Lung microvascular endothelial cell (primary cell): ENCODE results near the gene CTTNBP2NL. TPM values are rescaled to one million over a fixed set of nuclear protein-coding genes. Genes with fewer than 3 reads are reported as not detected.

ENCODE experiments used
- DNase-seq, 2 donors: peaks; one replicate each; pipeline versions ENCODE4 v3.0.0 to v3.0.0-alpha.2; 2010; ENCODE audit warnings: low read depth in 2 of 2
- total RNA-seq: library from RNA; depleted of rRNA; stranded (reverse); fragments of >200 nt; gene quantifications from 2 replicates; pipeline ENCODE4 v1.2.1, GENCODE V29; 2014

Gene CTTNBP2NL, protein sequence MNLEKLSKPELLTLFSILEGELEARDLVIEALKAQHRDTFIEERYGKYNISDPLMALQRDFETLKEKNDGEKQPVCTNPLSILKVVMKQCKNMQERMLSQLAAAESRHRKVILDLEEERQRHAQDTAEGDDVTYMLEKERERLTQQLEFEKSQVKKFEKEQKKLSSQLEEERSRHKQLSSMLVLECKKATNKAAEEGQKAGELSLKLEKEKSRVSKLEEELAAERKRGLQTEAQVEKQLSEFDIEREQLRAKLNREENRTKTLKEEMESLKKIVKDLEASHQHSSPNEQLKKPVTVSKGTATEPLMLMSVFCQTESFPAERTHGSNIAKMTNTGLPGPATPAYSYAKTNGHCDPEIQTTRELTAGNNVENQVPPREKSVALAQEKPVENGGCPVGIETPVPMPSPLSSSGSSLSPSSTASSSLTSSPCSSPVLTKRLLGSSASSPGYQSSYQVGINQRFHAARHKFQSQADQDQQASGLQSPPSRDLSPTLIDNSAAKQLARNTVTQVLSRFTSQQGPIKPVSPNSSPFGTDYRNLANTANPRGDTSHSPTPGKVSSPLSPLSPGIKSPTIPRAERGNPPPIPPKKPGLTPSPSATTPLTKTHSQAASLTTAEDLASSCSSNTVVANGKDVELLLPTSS
- total RNA-seq = 12.6 and 16.9 TPM in 2 replicates

DNA sequence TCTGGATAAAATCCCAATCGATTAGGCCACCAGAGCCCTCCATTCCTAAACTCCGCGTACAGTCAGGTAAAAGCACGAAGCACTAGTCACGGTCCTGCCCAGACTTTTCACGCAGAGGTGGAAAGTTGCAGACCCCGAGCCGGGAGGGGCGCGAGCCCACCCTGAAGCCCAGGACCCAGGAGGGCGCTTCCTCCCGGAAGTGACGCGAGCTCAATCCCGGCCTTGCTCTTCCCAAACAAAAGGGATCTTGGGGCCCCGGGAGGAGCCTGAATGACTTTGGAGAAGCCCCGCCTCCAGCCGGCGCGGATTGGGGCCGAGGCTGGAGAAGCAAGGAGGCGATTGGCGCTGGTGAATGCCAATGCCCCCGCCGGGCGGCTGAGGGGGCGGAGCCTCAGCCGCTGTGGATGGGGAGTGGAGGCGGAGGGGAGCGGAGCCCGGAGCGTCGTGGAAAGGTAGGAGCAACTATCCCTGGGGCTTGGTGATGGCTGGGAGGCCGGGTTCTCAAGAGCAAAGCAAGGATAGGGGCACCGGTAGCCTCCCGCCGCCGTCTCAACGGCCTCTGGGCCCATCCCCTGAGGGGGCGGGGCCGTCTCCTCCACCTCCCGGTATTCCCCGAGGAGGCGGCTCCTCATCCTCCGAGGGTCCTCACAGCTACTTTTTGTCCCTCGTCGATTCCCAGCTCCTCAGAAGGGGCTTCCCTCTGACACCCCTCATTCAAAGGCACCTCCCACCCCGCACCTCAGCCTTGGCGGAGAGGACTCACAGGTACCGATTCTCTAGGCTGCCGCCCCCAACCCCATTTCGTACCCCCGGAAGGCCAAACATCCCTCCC, at the start of gene CTTNBP2NL:
Gene CTTNBP2NL, plus strand, starts transcription at position 394 of the 832 bp plus-strand sequence. CDS start 19,952 bp downstream, outside the sequence.
- peak; percentile 92 to 96 for DNase-seq

DNA sequence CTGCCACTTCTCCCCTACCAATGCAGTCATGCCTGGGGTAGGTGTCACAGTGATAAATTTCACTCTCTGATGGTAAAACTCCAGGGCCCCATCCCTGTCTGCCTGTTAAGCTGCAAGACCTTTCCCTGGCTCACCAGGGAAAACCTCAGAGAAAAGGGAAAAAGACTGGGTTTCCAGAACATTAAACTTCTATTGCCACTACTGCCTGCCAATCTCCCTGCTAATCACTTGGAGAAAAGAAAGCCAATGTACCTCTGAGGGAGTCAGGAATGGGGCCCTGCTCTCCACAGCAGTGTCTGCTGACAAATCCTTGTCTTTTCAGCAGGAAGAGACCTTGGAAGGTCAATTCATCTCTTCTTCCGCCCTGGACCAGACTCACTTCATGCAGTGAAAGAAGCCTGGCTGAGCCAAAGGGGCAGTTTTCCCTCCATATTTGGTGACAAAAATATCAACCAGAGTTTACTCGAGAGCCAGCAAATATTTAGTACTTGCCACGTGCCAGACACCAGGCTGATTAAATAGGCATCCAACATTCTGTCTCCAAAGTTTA, 49.1 kb upstream of the CTTNBP2NL start:
- DNase-seq = no peak

DNA sequence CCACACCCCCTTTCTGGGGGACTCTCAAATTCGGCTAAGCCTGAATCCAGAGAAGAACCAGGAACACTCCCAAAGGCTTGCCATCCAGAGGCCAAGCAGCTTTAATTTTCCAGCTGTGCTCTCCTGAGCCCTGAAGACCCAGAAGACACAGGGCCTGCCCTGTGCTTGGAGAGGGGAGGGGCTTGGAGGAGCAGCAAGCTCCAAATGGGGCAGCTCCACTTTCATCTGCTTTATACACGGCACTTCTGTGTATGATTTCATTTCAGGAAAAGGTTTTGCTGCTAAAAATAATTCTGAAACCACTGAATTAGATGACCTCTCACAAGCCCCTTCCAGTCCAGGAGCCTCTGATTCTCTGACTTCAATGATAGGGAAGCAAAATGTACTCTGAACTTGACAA, 39.2 kb upstream of the CTTNBP2NL start:
- DNase-seq = no peak

DNA sequence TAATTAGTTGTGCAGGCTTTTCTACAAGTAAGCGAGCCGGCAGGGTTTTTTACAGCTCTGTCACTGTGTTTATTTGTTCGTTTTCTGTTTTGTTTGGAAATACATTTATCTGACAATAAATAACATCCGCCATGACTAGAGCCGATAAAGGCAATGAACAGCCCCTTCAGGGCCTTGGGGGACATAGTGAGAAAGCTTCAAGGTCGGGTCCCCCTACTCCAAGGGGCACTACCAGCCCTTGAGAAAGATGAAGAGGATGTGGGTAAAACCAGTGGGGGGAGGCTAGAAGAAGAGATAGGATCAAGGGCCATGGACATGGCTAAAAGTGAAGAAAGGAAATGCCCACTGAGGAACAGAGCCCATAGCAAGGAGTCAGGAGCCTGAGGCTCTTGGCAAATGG, 38.5 kb upstream of the CTTNBP2NL start:
- DNase-seq = no peak

DNA sequence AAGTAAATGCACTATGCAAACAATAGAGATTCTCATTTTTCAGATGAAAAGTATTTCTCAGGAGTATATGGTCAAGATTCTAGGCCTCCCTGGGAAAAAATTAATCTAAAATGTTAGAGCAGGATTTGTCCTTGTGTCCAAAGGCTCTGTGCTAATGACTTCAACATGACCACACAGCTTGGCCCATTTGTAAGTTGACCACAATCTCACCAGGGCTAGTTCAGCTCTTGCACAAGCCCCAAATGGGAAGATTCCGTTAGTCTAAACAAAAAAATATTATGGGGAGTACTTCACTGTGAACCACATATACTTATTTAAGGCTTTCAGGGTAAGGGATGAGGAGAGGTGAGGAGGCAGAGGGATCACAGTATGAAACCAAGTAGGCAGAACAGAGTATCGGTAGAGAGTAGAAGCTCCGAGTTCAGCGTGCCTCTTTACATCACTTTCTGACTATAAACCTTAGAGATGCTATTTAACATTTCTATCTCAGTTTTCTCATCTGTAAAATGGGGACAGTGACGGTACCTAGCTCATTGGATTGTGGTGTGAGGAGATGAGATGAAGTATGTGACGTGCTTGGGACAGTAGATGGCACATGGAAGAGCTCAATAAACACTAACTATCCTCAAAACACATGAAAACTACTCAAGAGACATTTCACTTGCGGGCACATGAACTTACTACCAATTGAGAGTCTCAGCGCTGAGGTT, 37.8 kb upstream of the CTTNBP2NL start:
- DNase-seq = no peak

DNA sequence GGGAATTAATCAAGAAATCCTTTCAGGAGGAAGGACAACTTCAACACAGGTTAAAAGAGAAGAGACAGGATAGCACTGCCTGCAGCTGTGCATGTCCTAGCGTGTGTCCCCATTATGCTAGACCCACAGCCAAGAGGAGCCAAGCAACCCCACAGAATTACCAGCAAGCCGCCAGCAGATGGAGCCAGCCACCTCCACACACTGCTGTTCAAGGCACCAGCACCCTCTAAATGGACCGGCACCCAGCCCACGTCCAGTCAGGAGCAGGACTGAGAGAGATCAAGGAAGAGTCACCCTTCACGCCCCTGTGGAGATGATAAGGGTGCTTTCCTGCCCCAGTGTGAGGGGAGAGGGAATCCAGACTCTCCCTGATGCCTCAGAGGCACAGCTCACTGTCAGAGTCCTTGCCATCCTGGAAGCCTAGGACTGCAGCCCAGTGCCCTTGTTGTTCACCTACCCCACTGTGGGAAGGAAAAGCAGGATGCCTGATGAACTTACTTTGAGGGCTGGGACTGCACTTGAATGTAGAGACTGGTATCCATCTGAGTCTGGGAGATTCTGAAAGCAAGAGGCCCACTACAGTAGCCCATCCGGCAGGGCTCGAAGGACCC, 37.1 kb upstream of the CTTNBP2NL start:
- DNase-seq = peak; percentile 60 to 74

DNA sequence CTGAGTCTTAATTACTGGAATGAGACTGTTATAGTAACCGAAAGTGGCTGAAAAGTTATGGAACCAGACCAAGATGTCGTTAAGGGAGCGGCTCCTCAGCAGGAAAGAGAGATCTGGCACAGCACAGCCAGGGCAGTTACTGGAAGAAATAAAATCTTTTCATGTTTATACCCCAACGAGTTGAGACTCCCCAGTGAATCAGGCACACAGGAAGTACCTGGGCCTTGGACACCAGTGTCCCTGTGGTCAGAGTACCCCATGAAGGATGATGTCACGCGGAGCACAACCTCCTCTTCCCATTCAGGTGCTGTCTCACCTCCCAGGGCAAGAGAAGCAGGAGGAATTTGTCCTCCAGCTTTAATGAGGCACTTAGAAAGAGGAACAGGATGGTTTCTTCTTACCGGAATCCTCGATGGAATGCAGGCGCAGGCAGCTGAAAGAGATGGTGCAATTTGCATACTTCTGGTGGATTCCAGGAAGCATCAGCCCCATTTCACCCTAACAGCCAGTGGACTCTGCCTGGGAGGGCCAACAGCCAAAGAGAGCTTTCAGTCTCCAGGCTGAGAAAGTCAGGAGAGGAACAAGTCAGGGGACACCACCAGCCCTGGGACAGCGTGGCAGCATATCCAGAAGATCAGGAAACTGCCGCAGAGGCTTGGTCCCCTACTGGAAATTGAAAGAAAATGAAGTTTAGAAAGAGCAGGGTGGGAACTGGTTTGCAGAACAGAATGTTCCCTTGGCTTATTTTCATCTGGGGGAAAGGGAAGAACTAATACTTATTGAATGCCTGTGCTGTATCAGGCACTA, 35.9 kb upstream of the CTTNBP2NL start:
- peak in 1 of 2 donors; percentile 3 for DNase-seq

DNA sequence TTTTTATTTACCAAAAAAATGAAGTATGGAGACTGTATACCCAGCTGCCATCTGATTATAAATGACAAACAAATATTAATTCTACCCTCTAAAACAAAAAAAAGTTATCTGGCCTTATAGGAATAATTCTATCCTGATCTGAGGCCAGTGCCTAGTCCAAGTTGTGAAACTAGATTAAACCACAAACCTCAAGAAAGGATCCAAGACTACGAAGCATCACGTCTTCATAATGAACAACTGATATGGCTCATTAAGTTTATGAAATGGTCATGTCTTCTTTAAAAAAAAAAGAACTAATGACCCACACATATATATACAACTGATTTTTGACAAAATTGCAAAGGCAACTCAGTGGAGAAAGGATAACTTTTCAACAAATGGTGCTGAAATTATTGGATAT, 32.4 kb upstream of the CTTNBP2NL start:
- no peak for DNase-seq

DNA sequence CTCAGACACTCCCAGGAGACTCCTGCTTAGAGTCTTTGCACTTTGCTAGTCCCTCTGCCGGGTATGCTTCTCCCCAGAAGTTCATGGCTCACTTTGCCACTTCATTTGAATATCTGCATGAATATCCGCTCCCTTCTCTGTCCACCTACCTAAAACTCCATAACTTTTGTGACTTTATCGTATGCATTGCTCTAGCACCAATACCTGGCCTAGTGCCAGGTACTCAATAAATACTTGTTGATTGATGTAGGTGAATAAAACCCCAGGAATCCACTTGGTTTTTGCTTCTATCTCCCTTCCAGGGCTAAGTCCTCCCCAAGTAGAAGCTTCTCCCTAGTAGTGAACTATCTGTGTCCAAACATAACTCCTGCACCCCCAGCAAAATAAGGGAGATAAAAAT, 27.8 kb upstream of the CTTNBP2NL start:
- no peak for DNase-seq

DNA sequence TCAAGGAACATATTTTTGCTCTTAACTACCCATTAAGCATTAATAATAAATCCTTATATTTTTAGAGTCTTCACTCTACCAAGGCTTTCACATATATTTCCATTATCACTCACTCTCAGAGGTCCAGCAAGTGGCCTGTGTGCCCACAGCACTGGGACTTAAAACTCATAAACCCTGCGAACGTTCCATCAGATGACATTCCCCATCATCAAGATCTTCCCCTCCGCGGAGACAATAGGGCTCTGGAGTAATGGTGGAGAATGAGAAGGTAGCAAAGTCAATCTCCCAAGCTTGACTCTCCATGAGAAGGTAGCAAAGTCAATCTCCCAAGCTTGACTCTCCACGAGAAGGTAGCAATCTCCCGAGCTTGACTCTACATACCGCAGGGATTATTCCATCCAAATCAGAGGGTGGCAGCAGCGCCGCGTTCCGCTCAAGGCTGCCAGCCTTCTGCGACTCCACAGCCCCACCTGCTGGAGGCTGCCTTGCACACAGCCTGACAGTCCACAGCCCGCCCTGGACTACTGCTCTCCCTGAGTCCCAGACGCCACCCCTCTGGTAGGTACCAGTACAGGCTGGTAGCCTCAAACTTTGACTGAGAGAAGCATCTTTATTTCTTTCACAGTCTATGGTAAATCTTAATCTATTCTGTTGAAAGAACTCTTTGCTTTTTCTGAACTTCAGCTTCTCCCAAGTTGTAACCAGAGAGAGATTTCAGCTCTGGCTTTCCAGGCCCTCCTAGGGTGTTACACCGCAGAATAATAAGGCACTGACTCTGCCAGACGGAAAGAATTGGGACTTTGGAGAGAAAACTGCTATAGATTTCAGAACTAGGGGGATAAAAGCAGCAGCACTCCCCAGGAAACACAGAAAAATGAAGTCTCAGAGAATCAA, 26.4 kb upstream of the CTTNBP2NL start:
- DNase-seq = peak; percentile 82 to 89

DNA sequence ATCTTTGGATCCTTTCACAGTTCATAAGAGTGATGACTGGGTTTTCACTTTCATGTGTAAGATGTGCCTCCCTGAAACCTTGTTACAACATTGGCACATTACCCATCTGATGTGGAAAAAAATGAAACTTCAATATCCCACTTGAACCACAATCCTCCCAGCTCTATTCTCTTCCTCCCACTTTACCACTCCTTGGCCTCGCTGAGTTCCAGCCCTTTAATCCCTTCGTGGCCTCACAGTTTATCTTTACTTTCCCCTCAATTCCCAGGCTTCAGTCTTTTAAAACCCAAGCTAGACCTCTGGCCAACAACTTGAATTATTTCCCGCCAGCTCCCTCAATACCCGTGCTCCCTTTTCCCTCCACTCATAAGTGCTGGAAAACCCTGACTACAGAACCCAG, 25.0 kb upstream of the CTTNBP2NL start:
- no peak for DNase-seq

DNA sequence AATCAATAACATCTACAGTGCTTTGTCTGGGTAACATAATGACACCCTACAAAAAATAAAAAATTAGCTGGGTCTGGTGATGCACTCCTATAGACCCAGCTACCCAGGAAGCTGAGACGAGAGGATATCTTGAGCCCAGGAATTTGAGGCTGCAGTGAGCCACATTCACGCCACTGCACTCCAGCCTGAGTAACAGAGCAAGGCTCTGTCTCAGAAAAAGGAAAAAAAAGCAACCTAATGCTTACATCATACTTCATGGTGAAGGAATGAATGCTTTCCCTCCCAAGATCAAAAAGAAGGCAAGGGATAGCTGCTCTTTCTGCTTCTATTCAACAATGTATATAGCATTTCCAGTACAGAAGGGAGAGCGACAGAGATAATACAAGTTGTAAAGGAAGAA, 24.2 kb upstream of the CTTNBP2NL start:
- no peak for DNase-seq

DNA sequence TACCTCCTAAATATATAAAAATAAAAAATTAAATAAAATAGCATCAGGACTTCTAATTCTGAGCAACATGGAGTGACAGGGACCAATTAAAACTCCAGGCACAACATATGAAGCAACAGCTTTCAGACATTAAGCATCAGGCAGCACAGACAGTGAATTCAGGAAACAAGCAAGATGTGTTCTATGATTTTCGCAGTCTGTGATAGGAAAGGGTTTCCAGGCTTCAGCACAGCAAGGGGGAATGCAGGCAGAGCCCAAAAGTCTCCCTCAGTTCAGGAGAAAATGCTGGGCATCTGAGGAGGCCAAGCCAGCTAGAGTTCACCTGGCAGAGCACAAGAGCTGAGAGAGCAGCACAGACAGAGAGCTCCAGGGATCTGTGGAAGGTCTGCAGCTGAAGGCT, 22.2 kb upstream of the CTTNBP2NL start:
- no peak for DNase-seq

DNA sequence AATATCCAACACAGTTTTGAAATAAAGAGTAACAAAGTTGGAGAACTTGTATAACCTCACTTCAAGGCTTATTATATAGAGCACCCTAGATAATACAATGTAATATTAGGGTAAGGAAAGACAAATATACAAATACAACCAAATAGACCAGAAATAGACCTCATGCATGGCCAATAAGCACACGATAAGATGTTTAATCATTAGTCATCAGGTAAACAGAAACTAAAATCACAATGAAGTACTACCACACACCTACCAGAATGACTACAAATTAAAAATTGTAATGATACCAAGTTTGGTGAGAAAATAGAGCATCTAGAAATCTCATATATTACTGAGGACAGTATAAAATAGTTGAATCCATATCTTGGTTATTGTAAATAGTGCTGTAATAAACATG, 20.3 kb upstream of the CTTNBP2NL start:
- no peak for DNase-seq

DNA sequence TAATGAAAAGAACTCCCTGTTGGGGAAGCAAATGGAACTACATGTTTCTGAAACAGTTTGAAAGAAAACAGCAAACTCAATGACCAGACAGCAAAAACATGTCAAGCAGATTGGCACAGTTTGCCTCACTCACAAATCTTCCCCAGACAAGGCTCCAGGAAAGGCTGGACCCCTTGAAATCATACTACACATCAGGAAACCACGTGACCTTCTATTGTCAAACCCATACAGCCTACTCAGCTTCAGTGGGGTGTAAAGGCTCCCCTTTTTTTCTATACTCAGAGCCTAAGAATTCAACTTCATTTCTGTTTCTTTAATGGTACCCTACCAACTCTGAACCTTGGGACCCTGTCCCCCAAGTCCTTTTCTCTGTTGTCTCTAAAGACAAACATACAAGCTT, 15.7 kb upstream of the CTTNBP2NL start:
- DNase-seq = no peak

DNA sequence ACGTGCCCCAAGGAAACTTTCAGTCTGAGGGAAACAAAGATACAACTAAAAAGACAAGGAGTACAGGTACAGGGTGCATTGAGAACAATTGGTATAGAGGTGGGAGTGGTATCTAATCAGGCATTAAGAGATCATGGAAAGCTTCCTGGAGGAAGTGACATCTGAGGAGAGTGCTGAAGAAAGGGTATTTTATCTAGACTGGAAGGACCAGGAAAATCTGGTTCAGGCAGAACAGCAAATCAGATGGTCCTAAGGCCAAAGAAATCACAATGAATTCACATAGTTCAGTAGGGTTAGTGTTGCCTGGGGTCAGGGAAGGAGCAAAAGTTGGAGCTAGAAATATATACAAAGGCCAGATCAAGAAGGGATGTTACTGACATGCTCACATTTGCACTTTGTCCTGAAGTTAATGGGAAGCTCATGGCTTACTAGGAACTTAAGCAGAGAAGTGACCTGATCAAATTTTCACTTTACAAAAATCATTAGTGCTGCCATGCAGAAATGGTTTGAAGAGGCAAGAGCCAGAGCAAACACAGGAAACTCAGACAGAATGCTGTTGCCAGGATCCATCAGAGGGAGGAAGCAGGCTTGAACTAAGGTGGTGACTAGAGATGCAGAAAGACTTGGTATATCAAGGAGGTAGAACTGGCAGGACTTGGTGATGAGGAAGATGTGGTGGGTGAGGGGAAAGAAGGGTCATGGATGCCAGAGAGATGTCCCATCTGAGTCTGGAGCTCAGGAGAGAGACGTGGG, 14.5 kb upstream of the CTTNBP2NL start:
- DNase-seq = no peak

DNA sequence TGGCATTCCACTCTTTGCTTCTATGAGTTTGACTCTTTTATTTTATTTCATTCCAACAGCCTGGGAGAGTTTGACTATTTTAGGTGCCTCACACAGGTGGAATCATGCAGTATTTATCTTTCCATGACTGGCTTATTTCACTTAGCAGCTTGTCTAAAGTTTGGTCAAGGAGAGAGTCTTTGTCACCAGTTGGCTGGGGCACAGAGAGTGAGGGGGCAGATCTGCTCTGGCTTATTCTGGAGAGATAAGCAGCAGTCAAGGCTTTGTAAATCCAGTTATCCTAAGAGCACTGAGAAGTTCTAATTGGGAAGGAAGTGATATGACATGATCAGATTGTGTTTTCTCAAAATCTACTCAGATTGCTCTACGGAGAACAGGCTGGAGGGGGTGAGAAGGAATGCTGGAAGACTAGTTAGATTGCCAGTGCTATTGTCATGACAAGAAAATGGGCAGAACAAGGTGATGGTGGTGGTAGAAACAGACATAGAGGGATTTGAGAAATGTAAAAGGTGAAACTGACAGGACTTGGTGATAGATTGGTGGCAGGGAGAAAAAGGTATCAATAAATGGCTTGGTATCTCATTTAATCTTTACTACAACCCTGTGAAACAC, 12.1 kb upstream of the CTTNBP2NL start:
- DNase-seq = no peak
